Measurements from ENCODE around the gene GAPT.

DNA sequence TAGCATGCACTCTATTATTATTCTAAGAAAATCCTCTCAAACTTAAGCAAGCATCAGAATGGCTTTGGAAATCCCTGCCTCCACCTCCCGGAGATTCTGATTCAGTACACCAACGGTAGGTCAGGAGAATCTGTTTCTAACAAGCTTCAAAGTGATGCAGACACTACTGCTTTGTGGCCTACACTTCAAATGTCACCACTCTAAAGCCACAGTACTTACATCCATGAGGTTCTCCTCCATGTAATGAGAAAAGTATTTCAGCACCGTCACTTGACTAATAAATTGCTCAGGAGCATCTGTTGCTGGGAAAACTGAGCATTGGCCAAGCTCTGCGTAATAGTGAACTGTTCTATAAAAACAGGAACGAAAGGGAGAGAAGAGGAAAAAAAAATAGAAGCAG lies 36.2 kb upstream of the GAPT start:
- TF ChIP-seq ARNTL (CRISPR knock-in tag; IDR thresholded peaks at IDR 0.05; ENCODE audit: borderline replicate concordance, low read depth) (no peak), ZFP3 (CRISPR knock-in tag; IDR thresholded peaks at IDR 0.05) (no peak), CSDC2 (CRISPR knock-in tag; IDR thresholded peaks at IDR 0.05) (no peak), CREB5 (CRISPR knock-in tag; IDR thresholded peaks at IDR 0.05; ENCODE audit: low read depth) (no peak), ZNF565 (CRISPR knock-in tag; conservative IDR thresholded peaks at IDR 0.05; ENCODE audit: low read depth) (no peak), ZFP30 (CRISPR knock-in tag; IDR thresholded peaks at IDR 0.05) (no peak)
